GM12892 (cell line): ENCODE results near the gene TRABD2B.

Experiments
- POLR2AphosphoS5 ChIP-seq: IDR thresholded peaks from 2 replicates; pipeline ENCODE4 v1.6.1; 2011; ENCODE audit warnings: low read depth, low read length, control low read depth
- TAF1 ChIP-seq: IDR thresholded peaks from 2 replicates; pipeline ENCODE4 v1.6.1; 2011; ENCODE audit warnings: low read depth, mild to moderate bottlenecking, control low read depth, low read length, borderline replicate concordance

GRCh38 chr1:47751193-47751592, 246.0 kb downstream of the TRABD2B start:
- TF ChIP-seq TAF1 (no peak), POLR2AphosphoS5 (no peak)
